GM19467 (cell line): ENCODE results near the gene SPRR4.
"Not testable (repeated sequence)": the region's sequence is repeated elsewhere in the genome, so short reads cannot be mapped to it uniquely, and the experiment has no call there.

Experiments used
- ATAC-seq: cut with Tn5 transposase; IDR thresholded peaks from one replicate; pipeline ENCODE4 v1.9.1; 2021; ENCODE audit warnings: mild to moderate bottlenecking, moderate library complexity; ENCODE audit not compliant: unreplicated experiment

Gene SPRR4

GRCh38 chr1:153011235-153011758 lies 40.8 kb downstream of the SPRR4 start:
- not testable (repeated sequence) for ATAC-seq

- ATAC-seq: not testable (repeated sequence)
Measured at GRCh38 chr1:153021829-153022228, 51.4 kb downstream of the SPRR4 start.
